Parathyroid adenoma (tissue), 2 donors: ENCODE data around the gene AGBL4.

Experiments used
- H2AFZ ChIP-seq: fragments of 300-600 bp; sonication (generic); one replicate; pipeline ENCODE4 v1.7.0; 2017; ENCODE audit warnings: antibody characterized with exemption, mild to moderate bottlenecking
- H3K27ac ChIP-seq: fragments of 300-600 bp; sonication (generic); one replicate; pipeline ENCODE4 v1.7.0; 2017
- H3K27me3 ChIP-seq: fragments of 300-600 bp; sonication (generic); one replicate; pipeline ENCODE4 v1.7.0; 2017; ENCODE audit warnings: low read length; ENCODE audit not compliant: control insufficient read depth, insufficient read depth
- H3K36me3 ChIP-seq: fragments of 300-600 bp; sonication (generic); one replicate; pipeline ENCODE4 v1.7.0; 2017; ENCODE audit warnings: low read length; ENCODE audit not compliant: control insufficient read depth, insufficient read depth
- H3K4me1 ChIP-seq: fragments of 300-600 bp; sonication (generic); one replicate; pipeline ENCODE4 v1.7.0; 2017; ENCODE audit warnings: control low read depth
- H3K4me2 ChIP-seq: fragments of 300-600 bp; sonication (generic); one replicate; pipeline ENCODE4 v1.7.0; 2017; ENCODE audit warnings: low read length
- H3K4me3 ChIP-seq: fragments of 300-600 bp; sonication (generic); one replicate; pipeline ENCODE4 v1.7.0; 2017; ENCODE audit warnings: low read depth, low read length
- H3K79me2 ChIP-seq: fragments of 300-600 bp; sonication (generic); one replicate; pipeline ENCODE4 v1.7.0; 2017; ENCODE audit warnings: control low read depth
- H3K9ac ChIP-seq: fragments of 300-600 bp; sonication (generic); one replicate; pipeline ENCODE4 v1.7.0; 2017; ENCODE audit warnings: mild to moderate bottlenecking
- H3K9me3 ChIP-seq: fragments of 300-600 bp; sonication (generic); one replicate; pipeline ENCODE4 v1.7.0; 2017; ENCODE audit warnings: low read length; ENCODE audit not compliant: control insufficient read depth
- TF ChIP-seq, protein P1 (sequence below): fragments of 300-600 bp; sonication (generic); IDR thresholded peaks from one replicate; pipeline ENCODE4 v1.7.0; 2017; ENCODE audit warnings: antibody characterized with exemption, mild to moderate bottlenecking
- donor health status: primary hyperparathyroidism.

Gene AGBL4

DNA sequence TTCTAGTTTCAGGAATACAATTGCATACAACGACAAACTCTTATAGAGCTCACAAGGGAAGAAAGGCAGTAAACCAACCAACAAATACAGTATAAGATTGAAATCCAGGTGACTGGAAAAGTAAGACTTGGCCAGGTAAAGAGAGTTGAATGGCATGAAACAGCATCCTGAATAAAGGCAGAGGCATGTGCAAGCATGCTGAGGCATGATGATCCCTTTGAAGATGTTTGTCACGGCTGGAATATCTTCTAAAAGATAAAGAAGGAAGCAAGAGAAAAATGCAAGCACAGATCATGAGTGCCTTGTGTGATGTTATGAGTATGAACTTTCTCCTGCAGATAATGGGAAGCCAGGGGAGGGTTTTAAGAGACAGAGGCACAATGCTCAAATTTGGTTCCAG lies 1468.5 kb downstream of the AGBL4 start:
- H3K27ac ChIP-seq, result no peak overlapping the region
- H3K4me3 ChIP-seq, result no peak overlapping the region
- no peaks in the 10 kb centered on the region for H3K36me3 ChIP-seq
- no peaks in the 10 kb centered on the region for H3K9me3 ChIP-seq
- H3K4me2 ChIP-seq, result no peak overlapping the region
- H3K9ac ChIP-seq, result no peak overlapping the region
- TF ChIP-seq, protein P1, sequence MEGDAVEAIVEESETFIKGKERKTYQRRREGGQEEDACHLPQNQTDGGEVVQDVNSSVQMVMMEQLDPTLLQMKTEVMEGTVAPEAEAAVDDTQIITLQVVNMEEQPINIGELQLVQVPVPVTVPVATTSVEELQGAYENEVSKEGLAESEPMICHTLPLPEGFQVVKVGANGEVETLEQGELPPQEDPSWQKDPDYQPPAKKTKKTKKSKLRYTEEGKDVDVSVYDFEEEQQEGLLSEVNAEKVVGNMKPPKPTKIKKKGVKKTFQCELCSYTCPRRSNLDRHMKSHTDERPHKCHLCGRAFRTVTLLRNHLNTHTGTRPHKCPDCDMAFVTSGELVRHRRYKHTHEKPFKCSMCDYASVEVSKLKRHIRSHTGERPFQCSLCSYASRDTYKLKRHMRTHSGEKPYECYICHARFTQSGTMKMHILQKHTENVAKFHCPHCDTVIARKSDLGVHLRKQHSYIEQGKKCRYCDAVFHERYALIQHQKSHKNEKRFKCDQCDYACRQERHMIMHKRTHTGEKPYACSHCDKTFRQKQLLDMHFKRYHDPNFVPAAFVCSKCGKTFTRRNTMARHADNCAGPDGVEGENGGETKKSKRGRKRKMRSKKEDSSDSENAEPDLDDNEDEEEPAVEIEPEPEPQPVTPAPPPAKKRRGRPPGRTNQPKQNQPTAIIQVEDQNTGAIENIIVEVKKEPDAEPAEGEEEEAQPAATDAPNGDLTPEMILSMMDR, result no peak
- no peak overlapping the region for H2AFZ ChIP-seq
- H3K4me1 ChIP-seq, result no peaks in the 10 kb centered on the region
- no peaks in the 10 kb centered on the region for H3K79me2 ChIP-seq
- H3K27me3 ChIP-seq, result no peaks in the 10 kb centered on the region

DNA sequence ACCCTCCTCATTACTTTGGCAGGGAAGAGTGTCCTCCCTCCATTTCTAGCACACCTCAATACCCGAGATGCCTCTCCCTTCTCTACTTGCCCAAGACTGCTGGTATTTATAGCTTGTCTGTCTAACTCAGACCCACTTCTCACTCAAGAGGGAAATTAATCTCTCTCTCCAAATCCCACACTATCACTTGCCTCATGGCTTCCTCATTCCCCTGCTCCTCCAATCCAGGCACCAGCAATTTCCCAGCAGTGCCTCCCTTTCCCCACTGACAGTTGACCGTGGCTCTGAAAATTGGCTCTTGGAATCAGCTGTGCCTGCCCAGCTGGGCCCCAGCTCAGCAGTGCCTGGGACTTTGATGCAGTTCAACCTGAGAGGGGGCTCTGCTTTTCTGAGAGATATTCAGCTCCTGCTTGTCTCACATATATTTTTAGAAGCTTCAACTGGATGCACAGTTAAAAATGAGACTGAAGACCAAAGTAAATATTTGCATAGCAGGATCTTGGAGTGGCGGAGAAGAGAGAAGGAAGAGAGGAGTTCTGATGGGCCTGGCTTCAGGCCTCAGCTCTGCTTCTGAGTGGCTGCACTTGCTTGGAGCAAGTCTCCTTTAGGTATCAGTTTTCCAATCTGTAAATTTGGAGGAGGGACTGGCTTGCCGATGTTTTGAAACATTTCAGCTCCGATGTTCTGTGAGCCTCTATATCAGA lies 1470.7 kb downstream of the AGBL4 start:
- no peaks in the 10 kb centered on the region for H3K36me3 ChIP-seq
- H3K27me3 ChIP-seq, result no peaks in the 10 kb centered on the region
- no peaks in the 10 kb centered on the region for H3K4me1 ChIP-seq
- no peaks in the 10 kb centered on the region for H3K9me3 ChIP-seq
- no peak overlapping the region for H3K9ac ChIP-seq
- no peak overlapping the region for H3K4me2 ChIP-seq
- no peak overlapping the region for H2AFZ ChIP-seq
- H3K27ac ChIP-seq, result no peak overlapping the region
- no peak overlapping the region for H3K4me3 ChIP-seq
- H3K79me2 ChIP-seq, result no peaks in the 10 kb centered on the region
- TF ChIP-seq, protein P1, result no peak

DNA sequence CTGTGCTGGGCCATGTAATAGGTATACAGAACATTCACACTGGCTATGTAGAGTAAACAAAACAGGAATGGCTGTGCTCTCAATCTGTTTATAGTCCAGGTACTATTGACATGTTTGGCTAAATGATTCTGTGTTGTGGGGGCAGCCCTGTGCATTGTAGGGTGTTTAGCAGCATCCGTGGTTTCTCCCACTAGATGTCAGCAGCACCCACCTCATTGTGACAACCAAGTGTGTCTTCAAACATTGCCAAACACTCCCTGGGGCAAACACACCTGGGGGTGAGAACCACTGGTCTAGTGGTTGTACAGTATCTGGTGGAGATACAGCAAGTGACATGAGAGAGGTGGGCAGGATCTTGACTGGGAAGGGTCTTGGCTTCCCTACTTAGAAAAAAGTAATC lies 1471.3 kb downstream of the AGBL4 start:
- Histone ChIP-seq H3K79me2 (no peaks in the 10 kb centered on the region), H3K36me3 (no peaks in the 10 kb centered on the region), H3K9ac (no peak overlapping the region), H3K4me3 (no peak overlapping the region), H3K27ac (no peak overlapping the region), H2AFZ (no peak overlapping the region), H3K4me1 (no peaks in the 10 kb centered on the region), H3K27me3 (no peaks in the 10 kb centered on the region), H3K9me3 (no peaks in the 10 kb centered on the region), H3K4me2 (no peak overlapping the region)
- TF ChIP-seq, protein P1, result no peak

DNA sequence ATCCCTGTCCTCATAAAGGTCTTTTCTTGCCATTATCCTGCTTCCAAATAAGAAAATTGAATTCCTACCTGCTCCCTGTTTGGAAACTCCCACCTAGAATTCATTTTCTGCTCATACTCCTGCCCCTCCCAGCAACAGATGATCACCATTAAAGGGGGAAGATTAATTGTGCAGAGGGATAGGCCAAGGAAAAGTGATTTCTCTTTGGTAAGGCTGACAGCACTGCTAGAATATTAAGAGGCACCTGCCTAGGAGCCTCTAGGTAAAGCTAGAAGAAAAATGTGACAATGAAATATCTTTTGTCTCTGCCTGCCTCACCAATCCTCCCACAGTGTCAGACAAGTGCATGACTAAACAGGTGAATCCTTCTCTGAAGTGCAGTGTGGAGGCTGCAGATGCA lies 1474.8 kb downstream of the AGBL4 start:
- Histone ChIP-seq H3K4me2 (no peak overlapping the region), H3K79me2 (no peaks in the 10 kb centered on the region), H3K9me3 (no peaks in the 10 kb centered on the region), H3K27me3 (no peaks in the 10 kb centered on the region), H3K36me3 (no peaks in the 10 kb centered on the region), H3K4me3 (no peak overlapping the region), H2AFZ (no peak overlapping the region), H3K27ac (no peak overlapping the region), H3K4me1 (no peaks in the 10 kb centered on the region), H3K9ac (no peak overlapping the region)
- TF ChIP-seq, protein P1, result no peak
